ENCODE results near the gene CPSF2.

Gene CPSF2

GRCh38 chr14:92175811-92176210 lies 54.0 kb downstream of the CPSF2 start:
- no peak for TF ChIP-seq TAF1 (IDR thresholded peaks at IDR 0.05; ENCODE audit: low read depth)
- no peak for TF ChIP-seq RAD21 (IDR thresholded peaks at IDR 0.05; ENCODE audit: low read depth)
- no peak for TF ChIP-seq USF1 (IDR thresholded peaks at IDR 0.05)
- TF ChIP-seq CEBPB (IDR thresholded peaks at IDR 0.05) = no peak
- no peak for TF ChIP-seq TEAD4 (IDR thresholded peaks at IDR 0.05)
- TF ChIP-seq EGR1 (IDR thresholded peaks at IDR 0.05) = no peak
- TF ChIP-seq FOXM1 (IDR thresholded peaks at IDR 0.05; ENCODE audit: borderline replicate concordance, low read depth) = no peak
- no peak for TF ChIP-seq CREB1 (IDR thresholded peaks at IDR 0.05; ENCODE audit: low read depth)
- TF ChIP-seq YY1 (IDR thresholded peaks at IDR 0.05; ENCODE audit: low read depth) = no peak
- no peak for TF ChIP-seq MAX (IDR thresholded peaks at IDR 0.05)
- TF ChIP-seq EP300 (IDR thresholded peaks at IDR 0.05; ENCODE audit: borderline replicate concordance) = no peak
- no peak for TF ChIP-seq REST (IDR thresholded peaks at IDR 0.05; ENCODE audit: low read depth)
- TF ChIP-seq TCF12 (IDR thresholded peaks at IDR 0.05; ENCODE audit: low read depth) = no peak
- TF ChIP-seq ZBTB7A (IDR thresholded peaks at IDR 0.05; ENCODE audit: low read depth) = no peak
- no peak for TF ChIP-seq NFIC (IDR thresholded peaks at IDR 0.05)

GRCh38 chr14:92176476-92176875 lies 54.7 kb downstream of the CPSF2 start:
- TF ChIP-seq ZBTB7A (IDR thresholded peaks at IDR 0.05; ENCODE audit: low read depth) = no peak
- no peak for TF ChIP-seq TEAD4 (IDR thresholded peaks at IDR 0.05)
- no peak for TF ChIP-seq RAD21 (IDR thresholded peaks at IDR 0.05; ENCODE audit: low read depth)

GRCh38 chr14:92185559-92185958 lies 63.8 kb downstream of the CPSF2 start:
- TF ChIP-seq FOXM1 (IDR thresholded peaks at IDR 0.05; ENCODE audit: borderline replicate concordance, low read depth) (no peak), EP300 (IDR thresholded peaks at IDR 0.05; ENCODE audit: borderline replicate concordance) (no peak), NFIC (IDR thresholded peaks at IDR 0.05) (no peak), RAD21 (IDR thresholded peaks at IDR 0.05; ENCODE audit: low read depth) (no peak), TAF1 (IDR thresholded peaks at IDR 0.05; ENCODE audit: low read depth) (no peak), EGR1 (IDR thresholded peaks at IDR 0.05) (no peak), USF1 (IDR thresholded peaks at IDR 0.05) (no peak), TCF12 (IDR thresholded peaks at IDR 0.05; ENCODE audit: low read depth) (no peak), REST (IDR thresholded peaks at IDR 0.05; ENCODE audit: low read depth) (no peak), CREB1 (IDR thresholded peaks at IDR 0.05; ENCODE audit: low read depth) (no peak), TEAD4 (IDR thresholded peaks at IDR 0.05) (no peak), CEBPB (IDR thresholded peaks at IDR 0.05) (no peak), YY1 (IDR thresholded peaks at IDR 0.05; ENCODE audit: low read depth) (no peak), MAX (IDR thresholded peaks at IDR 0.05) (no peak)

- TF ChIP-seq NFIC (IDR thresholded peaks at IDR 0.05) (no peak), TAF1 (IDR thresholded peaks at IDR 0.05; ENCODE audit: low read depth) (no peak), MAX (IDR thresholded peaks at IDR 0.05) (no peak), EGR1 (IDR thresholded peaks at IDR 0.05) (no peak), TEAD4 (IDR thresholded peaks at IDR 0.05) (no peak), RAD21 (IDR thresholded peaks at IDR 0.05; ENCODE audit: low read depth) (no peak)
These were observed 69.0 kb downstream of the CPSF2 start for GRCh38 chr14:92190768-92191167.

- TF ChIP-seq TCF12 (IDR thresholded peaks at IDR 0.05; ENCODE audit: low read depth) (no peak), FOXM1 (IDR thresholded peaks at IDR 0.05; ENCODE audit: borderline replicate concordance, low read depth) (no peak), YY1 (IDR thresholded peaks at IDR 0.05; ENCODE audit: low read depth) (no peak), MAX (IDR thresholded peaks at IDR 0.05) (no peak), REST (IDR thresholded peaks at IDR 0.05; ENCODE audit: low read depth) (no peak), USF1 (IDR thresholded peaks at IDR 0.05) (no peak), CEBPB (IDR thresholded peaks at IDR 0.05) (no peak), RAD21 (IDR thresholded peaks at IDR 0.05; ENCODE audit: low read depth) (no peak), NFIC (IDR thresholded peaks at IDR 0.05) (no peak), EP300 (IDR thresholded peaks at IDR 0.05; ENCODE audit: borderline replicate concordance) (no peak), EGR1 (IDR thresholded peaks at IDR 0.05) (no peak), TEAD4 (IDR thresholded peaks at IDR 0.05) (no peak)
These were observed 77.0 kb downstream of the CPSF2 start for GRCh38 chr14:92198804-92199203.
